Keratinocyte (primary cell): ENCODE results near the gene ZNF587B. TPM values are rescaled to one million over a fixed set of nuclear protein-coding genes. Genes with fewer than 3 reads are reported as not detected.

Source experiments
- DNase-seq: peaks from one replicate; pipeline ENCODE4 v3.0.0-alpha.2; 2011; ENCODE audit warnings: low read depth, missing footprints, low spot score
- FAIRE-seq: peaks from 2 replicates; lab custom pipeline; 2011; peaks lifted over from hg19 to GRCh38; lab: Jason Lieb, UNC
- H2AFZ ChIP-seq: 2 replicates; pipeline ENCODE4 v1.6.0; 2012; ENCODE audit warnings: low read length, control low read depth, inconsistent platforms; ENCODE audit not compliant: control insufficient read depth
- H3K27ac ChIP-seq: 2 replicates; pipeline ENCODE4 v1.5.1; 2011; ENCODE audit warnings: low read length; ENCODE audit not compliant: control insufficient read depth, insufficient read depth
- H3K27me3 ChIP-seq: 3 replicates; pipeline ENCODE4 v1.6.0; 2011; ENCODE audit warnings: low read length; ENCODE audit not compliant: control insufficient read depth, insufficient read depth; ENCODE audit errors: extremely low read depth
- H3K36me3 ChIP-seq, 2 experiments: 2 replicates in 1 of 2; 3 replicates in 1 of 2; pipeline ENCODE4 v1.5.1; 2011; ENCODE audit warnings: low read length in 2 of 2, mild to moderate bottlenecking in 1 of 2; ENCODE audit not compliant: control insufficient read depth in 2 of 2, insufficient read depth in 2 of 2; ENCODE audit errors: extremely low read depth in 1 of 2
- H3K4me1 ChIP-seq: 3 replicates; pipeline ENCODE4 v1.5.1; 2011; ENCODE audit warnings: low read length; ENCODE audit not compliant: control insufficient read depth, insufficient read depth; ENCODE audit errors: extremely low read depth
- H3K4me2 ChIP-seq: 3 replicates; pipeline ENCODE4 v1.6.0; 2011; ENCODE audit warnings: low read depth, low read length; ENCODE audit not compliant: control insufficient read depth, insufficient read depth; ENCODE audit errors: extremely low read depth
- H3K4me3 ChIP-seq, 3 experiments: fragments of 200-600 bp in 1 of 3; sonication (generic) in 1 of 3; 2 replicates in 2 of 3; 3 replicates in 1 of 3; pipeline ENCODE4 v1.5.1; 2011 to 2016; ENCODE audit warnings: low read length in 3 of 3, mild to moderate bottlenecking in 3 of 3, control low read depth in 2 of 3, inconsistent platforms in 1 of 3, low read depth in 1 of 3, mixed read lengths in 1 of 3, mixed run types in 1 of 3, moderate library complexity in 1 of 3; ENCODE audit not compliant: control insufficient read depth in 2 of 3, insufficient read depth in 2 of 3; ENCODE audit errors: extremely low read depth in 1 of 3
- H3K79me2 ChIP-seq: 2 replicates; pipeline ENCODE4 v1.6.0; 2012; ENCODE audit warnings: low read length; ENCODE audit not compliant: control insufficient read depth, insufficient read depth
- H3K9ac ChIP-seq: 3 replicates; pipeline ENCODE4 v1.6.0; 2011; ENCODE audit warnings: low read length; ENCODE audit not compliant: control insufficient read depth, insufficient read depth; ENCODE audit errors: extremely low read depth
- H3K9me1 ChIP-seq: 3 replicates; pipeline ENCODE4 v1.6.0; 2011; ENCODE audit warnings: low read length; ENCODE audit not compliant: control insufficient read depth, insufficient read depth; ENCODE audit errors: extremely low read depth
- H3K9me3 ChIP-seq: 2 replicates; pipeline ENCODE4 v1.5.1; 2012; ENCODE audit warnings: low read depth, low read length; ENCODE audit not compliant: control insufficient read depth
- H4K20me1 ChIP-seq: 3 replicates; pipeline ENCODE4 v1.6.0; 2011; ENCODE audit warnings: low read length; ENCODE audit not compliant: control insufficient read depth, insufficient read depth; ENCODE audit errors: extremely low read depth
- EZH2 ChIP-seq: IDR thresholded peaks from one replicate; pipeline ENCODE4 v1.6.1; 2012; ENCODE audit warnings: inconsistent platforms, mild to moderate bottlenecking, low read length, moderate library complexity
- dilution Hi-C: fragments of 300-500 bp; cut with MboI; formaldehyde crosslinking; loops from one replicate; pipeline ENCODE4 v1.7.0; 2020; ENCODE audit warnings: low sequenced_read_pairs; ENCODE audit not compliant: extremely low pct_ligation_motif_present
- polyA plus RNA-seq, 5 experiments: library from polyadenylated mRNA; depleted of rRNA in 3 of 5; stranded (reverse) in 3 of 5; stranded (forward) in 1 of 5; unstranded in 1 of 5; fragments of >200 nt; gene quantifications; 1 replicate in 1 of 5; 2 replicates in 3 of 5; 3 replicates in 1 of 5; pipeline versions ENCODE4 v1.2.1 to v1.2.3, GENCODE V29; 2011 to 2012; ENCODE audit warnings: missing spikeins in 2 of 5, low read depth in 1 of 5, low replicate concordance in 1 of 5
- TF ChIP-seq, protein P1 (sequence below), 3 experiments: IDR thresholded peaks in 1 of 3; conservative IDR thresholded peaks in 1 of 3; optimal IDR thresholded peaks in 1 of 3; 2 replicates in 2 of 3; 3 replicates in 1 of 3; pipeline versions ENCODE3 to v1.5.1; 2011; ENCODE audit warnings: low read length in 3 of 3, mild to moderate bottlenecking in 3 of 3, moderate library complexity in 2 of 3, control low read depth in 1 of 3, inconsistent platforms in 1 of 3; ENCODE audit not compliant: insufficient read depth in 2 of 3; ENCODE audit errors: extremely low read depth in 1 of 3

The ZNF587B gene
- polyA plus RNA-seq, 1 donor (not counting 4 experiments of a cell fraction or from before 2014, with no cell fraction given) = 12.8 TPM

DNA sequence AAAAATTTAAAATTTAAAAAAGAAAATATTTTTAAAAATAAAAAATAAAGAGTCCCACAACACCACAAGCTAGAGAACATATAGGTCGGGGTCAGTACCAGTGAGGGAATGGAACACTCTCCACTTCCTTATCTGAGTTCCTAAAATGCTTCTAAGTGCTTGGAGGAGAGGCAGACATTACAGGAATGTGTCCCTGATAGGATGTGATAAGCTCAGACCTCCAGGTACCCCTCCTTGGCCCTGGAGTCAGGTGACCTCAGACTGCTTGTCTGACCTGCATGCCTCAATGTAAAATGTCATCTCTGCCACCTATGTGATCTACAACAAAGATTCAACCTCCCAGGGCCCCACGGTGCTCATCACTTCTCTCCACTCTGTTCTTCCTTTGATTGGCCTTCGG is 55.9 kb downstream of the ZNF587B start:
- Histone ChIP-seq H3K4me2 (no peak overlapping the region), H3K79me2 (peaks cover 61% of the 10 kb centered on the region)

DNA sequence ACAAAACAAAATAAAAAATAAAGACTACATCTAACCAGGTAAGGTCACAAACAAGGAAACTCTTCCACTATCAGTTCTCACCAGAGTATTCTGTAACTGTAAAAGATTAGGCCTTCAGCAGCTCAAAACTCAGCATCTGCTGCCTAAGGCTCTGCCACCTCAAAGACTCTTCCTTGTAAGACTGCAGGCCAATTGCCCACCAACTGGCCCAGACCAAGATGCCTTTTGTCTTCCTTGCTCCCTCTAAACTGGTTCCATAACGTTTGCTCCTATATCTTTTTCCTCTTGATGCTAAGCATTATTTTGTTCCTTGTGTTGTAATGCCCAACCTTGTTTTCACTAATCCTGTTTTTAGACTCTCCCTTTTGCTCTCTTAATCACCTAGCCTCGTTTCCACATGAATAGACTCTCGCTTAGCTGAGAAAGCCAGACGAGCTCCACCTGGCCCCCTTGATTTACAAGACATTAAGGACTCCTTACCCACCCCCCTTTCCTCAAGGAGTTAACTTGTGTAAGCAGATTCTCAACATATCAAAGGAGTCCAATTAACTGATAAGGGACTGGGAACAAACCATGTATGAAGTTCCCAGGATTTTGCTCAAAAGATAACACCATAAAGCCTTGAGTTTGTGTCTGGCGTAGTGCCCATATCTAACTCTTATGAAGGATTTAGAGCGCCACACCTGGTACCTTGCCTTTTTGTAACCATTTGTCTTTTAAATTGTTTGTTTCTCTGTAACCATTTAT is 57.3 kb downstream of the ZNF587B start:
- H3K9ac ChIP-seq = peak overlapping the region; percentile 93
- peaks cover 59% of the 10 kb centered on the region for H3K79me2 ChIP-seq
- DNase-seq = no peak
- no peaks in the 10 kb centered on the region for H4K20me1 ChIP-seq
- peak overlapping the region; percentile 81 for H3K27ac ChIP-seq
- peak; percentile 65 for FAIRE-seq
- H3K9me3 ChIP-seq = no peaks in the 10 kb centered on the region
- no peak overlapping the region for H2AFZ ChIP-seq
- peaks cover 8% of the 10 kb centered on the region for H3K4me1 ChIP-seq
- H3K4me3 ChIP-seq = peak overlapping the region; percentile 81 to 89 (median 82)
- H3K27me3 ChIP-seq = no peaks in the 10 kb centered on the region
- TF ChIP-seq, protein P1, sequence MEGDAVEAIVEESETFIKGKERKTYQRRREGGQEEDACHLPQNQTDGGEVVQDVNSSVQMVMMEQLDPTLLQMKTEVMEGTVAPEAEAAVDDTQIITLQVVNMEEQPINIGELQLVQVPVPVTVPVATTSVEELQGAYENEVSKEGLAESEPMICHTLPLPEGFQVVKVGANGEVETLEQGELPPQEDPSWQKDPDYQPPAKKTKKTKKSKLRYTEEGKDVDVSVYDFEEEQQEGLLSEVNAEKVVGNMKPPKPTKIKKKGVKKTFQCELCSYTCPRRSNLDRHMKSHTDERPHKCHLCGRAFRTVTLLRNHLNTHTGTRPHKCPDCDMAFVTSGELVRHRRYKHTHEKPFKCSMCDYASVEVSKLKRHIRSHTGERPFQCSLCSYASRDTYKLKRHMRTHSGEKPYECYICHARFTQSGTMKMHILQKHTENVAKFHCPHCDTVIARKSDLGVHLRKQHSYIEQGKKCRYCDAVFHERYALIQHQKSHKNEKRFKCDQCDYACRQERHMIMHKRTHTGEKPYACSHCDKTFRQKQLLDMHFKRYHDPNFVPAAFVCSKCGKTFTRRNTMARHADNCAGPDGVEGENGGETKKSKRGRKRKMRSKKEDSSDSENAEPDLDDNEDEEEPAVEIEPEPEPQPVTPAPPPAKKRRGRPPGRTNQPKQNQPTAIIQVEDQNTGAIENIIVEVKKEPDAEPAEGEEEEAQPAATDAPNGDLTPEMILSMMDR (optimal IDR thresholded peaks at IDR 0.05 in 1 of 3, IDR thresholded peaks at IDR 0.05 in 1 of 3, conservative IDR thresholded peaks at IDR 0.05 in 1 of 3; ENCODE audit: extremely low read depth in 1 of 3, insufficient read depth in 2 of 3, low read length in 3 of 3) = peak in 1 of 3 experiments; percentile 9
- TF ChIP-seq EZH2 = no peak
- dilution Hi-C loops = no loop called here
- no peaks in the 10 kb centered on the region for H3K9me1 ChIP-seq
- peaks cover 0 to 5% of the 10 kb centered on the region in 2 experiments for H3K36me3 ChIP-seq
- H3K4me2 ChIP-seq = peak overlapping the region; percentile 78

More for the DNA sequence above, 55.9 kb downstream of the ZNF587B start:
- no peaks in the 10 kb centered on the region for H4K20me1 ChIP-seq
- peaks cover 8% of the 10 kb centered on the region for H3K4me1 ChIP-seq
- DNase-seq (no peak), FAIRE-seq (no peak)
- H2AFZ ChIP-seq = no peak overlapping the region
- H3K36me3 ChIP-seq = peaks cover 0 to 5% of the 10 kb centered on the region in 2 experiments
- H3K27me3 ChIP-seq = no peaks in the 10 kb centered on the region
- no peak for TF ChIP-seq EZH2
- TF ChIP-seq, protein P1 (optimal IDR thresholded peaks at IDR 0.05 in 1 of 3, IDR thresholded peaks at IDR 0.05 in 1 of 3, conservative IDR thresholded peaks at IDR 0.05 in 1 of 3; ENCODE audit: extremely low read depth in 1 of 3, insufficient read depth in 2 of 3, low read length in 3 of 3) = no peak
- no peak overlapping the region for H3K9ac ChIP-seq
- H3K4me3 ChIP-seq = no peak overlapping the region
- dilution Hi-C loops = no loop called here
- no peaks in the 10 kb centered on the region for H3K9me3 ChIP-seq
- no peak overlapping the region for H3K27ac ChIP-seq
- no peaks in the 10 kb centered on the region for H3K9me1 ChIP-seq
